Prostate gland (tissue), 2 donors: ENCODE measurements around the gene GTF3C2.

Source experiments
- CTCF ChIP-seq, 4 experiments: fragments of 200-600 bp in 2 of 4; fragments of 450-650 bp in 2 of 4; sonication (generic) in 2 of 4; IDR thresholded peaks; 1 replicate in 3 of 4; 2 replicates in 1 of 4; pipeline ENCODE4 v1.5.1; 2016 to 2019; ENCODE audit warnings: antibody characterized with exemption in 4 of 4, mild to moderate bottlenecking in 2 of 4, moderate library complexity in 2 of 4
- POLR2AphosphoS5 ChIP-seq: sonication (generic); formaldehyde crosslinking; IDR thresholded peaks from one replicate; pipeline ENCODE4 v1.6.1; 2017; ENCODE audit warnings: antibody characterized with exemption

- TF ChIP-seq CTCF (IDR thresholded peaks at IDR 0.05): no peak
- TF ChIP-seq POLR2AphosphoS5: no peak
Measured at GRCh38 chr2:27379383-27379835, 22.8 kb upstream of the GTF3C2 start.
